Measurements from ENCODE around the gene PPARD.
"Not testable (repeated sequence)": the region's sequence is repeated elsewhere in the genome, so short reads cannot be mapped to it uniquely, and the experiment has no call there.

Gene PPARD

DNA sequence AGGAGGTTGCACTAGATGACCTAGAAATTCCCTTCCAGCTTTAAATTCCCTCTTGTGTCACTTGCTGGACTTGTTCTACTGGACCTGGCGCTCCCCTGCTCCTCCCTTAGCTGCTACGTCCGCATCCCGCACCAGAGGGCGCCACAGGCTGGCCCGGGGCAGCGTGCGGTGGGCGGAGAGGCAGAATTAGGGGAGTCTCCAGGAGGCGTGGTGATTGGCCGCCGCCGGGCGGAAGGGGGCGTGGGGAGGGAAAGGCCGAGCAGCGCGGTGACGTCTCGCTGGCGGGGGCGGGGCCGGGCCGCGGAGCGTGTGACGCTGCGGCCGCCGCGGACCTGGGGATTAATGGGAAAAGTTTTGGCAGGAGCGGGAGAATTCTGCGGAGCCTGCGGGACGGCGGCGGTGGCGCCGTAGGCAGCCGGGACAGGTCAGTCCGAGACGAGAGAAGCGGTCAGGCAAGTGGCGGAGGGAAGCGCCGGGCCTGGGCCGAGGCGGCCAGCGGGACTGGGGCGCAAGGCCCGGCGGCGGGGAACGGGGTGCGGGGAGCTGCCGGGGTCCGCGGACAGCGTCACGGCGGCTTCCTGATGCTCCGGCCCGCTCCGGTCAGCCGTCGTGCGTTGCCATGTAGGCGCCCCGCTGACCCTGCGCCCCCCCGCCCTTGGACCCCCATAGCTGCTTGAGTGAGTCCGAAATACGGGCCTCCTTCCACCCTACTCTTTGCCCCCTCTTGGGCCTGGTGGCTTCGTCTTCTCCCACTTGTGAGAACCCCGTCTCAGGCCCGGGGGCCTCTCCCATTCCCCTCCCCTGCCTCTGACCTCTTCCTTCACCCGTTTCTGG lies at the start of gene PPARD:
PPARD (plus strand) TSS at position 301 of the 834 bp plus-strand sequence. CDS start 68,530 bp downstream, outside the sequence.
- DNase-seq (ENCODE audit: low read depth in 1 of 2, low spot score in 1 of 2), result peak; percentile 96 to 97

- DNase-seq (ENCODE audit: low read depth in 1 of 2, low spot score in 1 of 2), result no peak
Observed at GRCh38 chr6:35293681-35294080, 48.7 kb upstream of the PPARD start.

DNA sequence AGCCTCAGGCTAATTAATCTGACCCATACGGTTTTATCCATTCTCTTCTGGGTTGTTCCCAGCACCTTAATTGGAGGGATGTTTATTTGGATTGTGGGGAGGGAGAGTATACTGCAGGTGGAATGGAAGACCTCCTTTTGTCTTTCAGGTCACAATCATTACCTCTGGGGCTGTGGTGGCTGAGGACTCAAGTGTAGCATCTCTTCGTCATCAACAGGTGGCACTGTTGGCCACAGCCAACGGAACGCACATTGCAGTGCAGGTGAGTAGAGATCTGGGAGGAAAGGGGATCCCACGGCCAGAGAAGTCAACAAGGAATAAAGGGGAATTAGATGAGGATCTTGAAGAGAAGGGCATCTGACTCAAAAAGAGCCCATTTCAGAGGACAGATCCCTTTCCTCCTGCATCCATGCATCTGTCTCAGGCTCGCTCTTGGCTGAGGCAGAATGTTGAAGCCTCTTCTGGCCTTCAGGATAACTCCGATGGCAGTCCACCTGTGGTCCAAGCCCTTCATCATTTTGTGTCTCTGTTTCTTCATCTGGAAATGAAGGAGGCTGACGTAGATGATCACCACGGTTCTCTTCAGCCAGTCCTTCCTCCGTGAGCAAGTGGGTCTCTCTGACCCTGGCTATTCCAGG lies 47.9 kb upstream of the PPARD start:
- no peak for DNase-seq (ENCODE audit: low read depth in 1 of 2, low spot score in 1 of 2)

- no peak for DNase-seq (ENCODE audit: low read depth in 1 of 2, low spot score in 1 of 2)
Observed at GRCh38 chr6:35295036-35295435, 47.3 kb upstream of the PPARD start.

GRCh38 chr6:35295521-35296315 lies 46.6 kb upstream of the PPARD start:
- DNase-seq (ENCODE audit: low read depth in 1 of 2, low spot score in 1 of 2), result no peak

DNA sequence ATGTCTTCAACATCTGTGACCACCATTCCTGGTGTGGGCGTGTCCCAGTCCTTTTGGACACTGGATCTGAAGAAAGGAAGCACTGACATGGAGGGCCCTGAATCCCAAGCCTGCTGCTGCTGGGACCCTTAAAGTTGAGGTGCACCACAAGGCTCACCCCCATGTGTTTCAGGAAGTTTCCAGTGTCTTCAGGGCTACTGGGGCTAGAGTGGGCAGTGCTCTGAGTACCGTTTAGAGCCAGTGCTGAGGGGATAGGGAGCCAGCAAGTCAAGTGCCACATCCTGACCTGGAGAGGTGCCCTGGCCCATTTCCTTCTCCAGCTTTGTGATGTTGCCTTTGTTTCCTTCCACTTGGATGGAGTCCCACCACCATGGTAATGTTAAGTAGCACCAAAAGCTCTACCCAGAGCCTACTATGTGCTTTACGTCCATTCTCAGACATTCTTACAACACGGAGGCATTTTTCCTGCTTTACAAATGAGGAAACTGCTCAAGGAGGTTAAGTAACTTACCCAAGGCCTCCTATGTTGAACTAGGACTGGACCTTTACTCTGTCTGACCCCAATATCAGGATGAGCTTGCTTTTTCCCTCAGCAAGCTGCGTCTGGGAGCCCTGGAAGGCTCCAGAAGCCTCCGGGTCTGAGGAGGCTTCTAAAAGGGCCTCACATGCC lies 45.3 kb upstream of the PPARD start:
- no peak for DNase-seq (ENCODE audit: low read depth in 1 of 2, low spot score in 1 of 2)

DNA sequence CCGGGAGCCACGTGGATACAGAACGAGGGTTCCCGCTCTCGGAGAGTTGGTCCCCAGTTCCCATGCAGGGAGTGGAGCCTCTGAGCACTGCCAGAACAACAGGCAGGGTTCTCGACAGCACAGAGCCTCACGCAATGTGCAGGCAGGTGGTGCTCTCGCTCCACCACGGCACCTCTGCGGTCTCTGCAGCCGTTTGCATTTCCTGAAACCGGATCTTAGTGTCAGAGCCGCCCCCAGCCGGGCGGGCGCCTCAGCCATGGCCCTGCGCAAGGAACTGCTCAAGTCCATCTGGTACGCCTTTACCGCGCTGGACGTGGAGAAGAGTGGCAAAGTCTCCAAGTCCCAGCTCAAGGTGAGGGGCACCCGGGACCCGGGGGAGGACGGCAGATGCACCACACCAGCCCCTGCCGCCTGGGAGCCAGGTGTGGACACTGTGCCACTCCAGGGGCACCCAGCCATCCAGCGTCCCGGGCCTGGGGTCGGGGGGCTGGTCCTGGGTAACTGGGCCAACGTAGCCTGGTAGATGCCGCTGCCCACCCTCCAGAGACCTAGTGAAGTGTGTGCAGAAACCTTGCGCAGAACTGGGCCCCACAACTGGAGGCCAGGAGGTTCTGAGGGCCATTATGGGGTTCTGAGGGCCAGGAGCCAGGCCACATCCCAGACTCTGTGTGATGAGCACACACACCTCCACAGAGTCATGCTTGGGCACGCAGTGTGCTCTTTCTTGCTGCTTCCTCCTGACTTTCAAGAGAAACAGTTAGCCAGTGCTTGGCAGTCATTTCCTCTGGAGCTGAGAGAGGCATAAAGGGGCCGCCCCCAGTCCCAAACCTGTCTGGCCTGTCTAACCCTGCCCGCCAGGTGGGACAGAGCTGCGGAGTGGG lies 44.5 kb upstream of the PPARD start, which contains the start of gene DEF6:
DEF6 (plus strand) TSS at position 218 of the 881 bp plus-strand sequence; CDS start at position 257, 39 bp downstream.
- peak; percentile 73 to 85 for DNase-seq (ENCODE audit: low read depth in 1 of 2, low spot score in 1 of 2)

- DNase-seq (ENCODE audit: low read depth in 1 of 2, low spot score in 1 of 2), result no peak
Observed at GRCh38 chr6:35298625-35299140, 43.7 kb upstream of the PPARD start.

- no peak for DNase-seq (ENCODE audit: low read depth in 1 of 2, low spot score in 1 of 2)
Observed at GRCh38 chr6:35299674-35300073, 42.7 kb upstream of the PPARD start.

DNA sequence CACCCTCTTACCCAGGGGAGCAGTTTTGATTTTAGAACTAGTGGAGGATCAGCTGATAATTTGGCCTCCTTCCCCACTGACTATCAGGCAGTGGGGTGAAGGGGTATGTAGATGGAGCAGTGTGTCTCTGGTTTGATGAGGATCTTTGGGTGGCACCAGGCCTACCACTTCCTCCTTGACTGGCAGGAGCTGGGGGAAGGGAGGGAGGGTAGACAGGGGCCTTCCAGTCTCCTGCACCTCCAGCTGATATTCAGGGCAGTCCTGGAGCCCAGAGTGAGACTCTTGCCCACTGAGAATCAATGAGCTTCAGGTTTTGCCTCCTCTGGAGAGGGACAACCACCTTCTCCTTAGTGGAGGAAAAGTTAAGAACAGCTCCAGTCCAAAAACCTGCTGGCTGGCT lies 41.5 kb upstream of the PPARD start:
- DNase-seq (ENCODE audit: low read depth in 1 of 2, low spot score in 1 of 2), result no peak

DNA sequence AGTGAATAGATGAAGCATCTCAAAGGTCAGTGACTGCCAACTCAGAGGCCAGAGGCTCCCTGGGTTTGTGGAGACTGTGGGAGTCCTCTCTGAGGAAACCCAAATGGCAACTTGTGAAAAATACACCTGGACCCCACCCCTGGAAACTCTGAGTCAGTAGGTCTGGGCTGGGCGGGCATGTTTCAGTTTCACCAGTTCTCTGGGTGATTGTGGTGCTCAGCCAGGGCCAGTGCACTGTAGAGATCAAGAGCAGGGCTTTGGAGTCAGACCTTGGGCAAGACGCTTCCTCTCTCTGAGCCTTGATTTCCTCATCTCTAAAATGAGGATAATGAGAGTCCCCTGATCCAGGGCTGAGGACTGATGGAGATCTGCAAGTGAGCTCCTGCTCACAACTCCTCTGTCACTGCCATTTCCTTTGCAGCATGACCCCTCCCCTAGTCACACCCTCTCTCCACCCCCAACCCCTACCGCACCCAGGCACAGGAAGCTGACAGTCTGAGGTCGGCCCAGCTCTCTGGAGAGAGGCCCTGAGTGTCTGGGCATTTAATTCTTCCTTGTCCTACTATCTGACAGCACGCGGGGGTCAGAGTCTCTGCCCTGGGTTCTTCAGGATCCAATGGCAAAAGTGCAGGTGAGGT lies 39.6 kb upstream of the PPARD start:
- peak; percentile 69 to 88 for DNase-seq (ENCODE audit: low read depth in 1 of 2, low spot score in 1 of 2)

DNA sequence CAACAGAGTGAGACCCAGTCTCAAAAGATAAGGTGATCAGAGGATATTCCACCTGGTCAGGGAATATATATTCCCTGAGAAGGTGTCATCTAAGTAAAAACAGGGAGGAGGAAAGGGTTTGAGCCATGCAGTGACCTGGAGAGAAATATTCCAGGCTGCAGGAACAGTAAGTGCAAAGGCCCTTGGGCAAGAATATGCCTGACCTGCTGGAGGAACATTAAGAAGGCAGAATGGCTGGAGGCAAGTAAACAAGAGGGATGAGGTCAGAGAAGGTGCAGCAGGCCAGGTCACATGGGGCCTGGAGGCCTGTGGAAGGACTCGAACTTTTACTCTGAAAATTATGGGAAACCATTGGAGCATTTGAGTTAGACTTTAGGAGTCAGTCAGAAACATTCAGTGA lies 38.1 kb upstream of the PPARD start:
- DNase-seq (ENCODE audit: low read depth in 1 of 2, low spot score in 1 of 2), result no peak

- DNase-seq (ENCODE audit: low read depth in 1 of 2, low spot score in 1 of 2), result no peak
Observed at GRCh38 chr6:35305117-35305516, 37.2 kb upstream of the PPARD start.

- DNase-seq (ENCODE audit: low read depth in 1 of 2, low spot score in 1 of 2), result not testable (repeated sequence)
Observed at GRCh38 chr6:35307138-35307537, 35.2 kb upstream of the PPARD start.

DNA sequence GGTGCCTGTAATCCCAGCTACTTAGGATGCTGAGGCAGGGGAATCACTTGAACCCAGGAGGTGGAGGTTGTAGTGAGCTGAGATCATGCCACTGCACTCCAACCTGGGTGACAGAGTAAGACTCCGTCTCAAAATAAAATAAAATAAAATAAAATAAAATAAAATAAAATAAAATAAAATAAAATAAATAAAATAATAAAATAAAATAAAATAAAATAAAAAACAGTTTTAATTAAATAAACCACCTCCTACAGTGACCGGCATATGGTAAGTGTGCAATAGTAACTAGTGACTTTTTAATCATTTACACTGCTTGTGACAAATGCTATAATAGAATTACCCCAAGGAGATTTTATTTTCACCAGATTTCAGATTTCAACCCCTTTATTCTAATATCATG lies 33.8 kb upstream of the PPARD start:
- not testable (repeated sequence) for DNase-seq (ENCODE audit: low read depth in 1 of 2, low spot score in 1 of 2)

GRCh38 chr6:35309611-35310264 lies 32.6 kb upstream of the PPARD start:
- DNase-seq (ENCODE audit: low read depth in 1 of 2, low spot score in 1 of 2), result no peak

DNA sequence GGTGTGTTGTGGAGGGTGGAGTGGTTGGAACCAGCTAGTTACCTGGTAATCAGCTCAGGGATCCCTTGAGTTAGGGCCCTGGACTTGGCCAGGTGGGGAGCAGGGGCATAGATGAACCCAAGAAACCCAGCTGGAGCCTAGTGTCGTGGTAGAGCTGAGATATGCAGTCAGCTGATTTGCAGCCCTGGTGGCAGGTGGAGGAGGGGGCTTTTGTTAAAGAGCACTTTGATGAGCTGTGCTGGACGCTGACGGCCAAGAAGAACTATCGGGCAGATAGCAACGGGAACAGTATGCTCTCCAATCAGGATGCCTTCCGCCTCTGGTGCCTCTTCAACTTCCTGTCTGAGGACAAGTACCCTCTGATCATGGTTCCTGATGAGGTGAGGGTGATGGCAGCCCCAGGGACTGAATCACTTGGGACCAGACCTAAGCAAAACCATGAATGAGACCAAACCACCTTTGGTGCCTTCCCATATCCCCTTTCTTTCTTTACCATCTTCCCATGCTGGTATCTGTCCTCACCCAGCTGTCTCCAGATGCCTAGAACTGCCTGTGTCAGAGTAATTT lies 32.0 kb upstream of the PPARD start:
- DNase-seq (ENCODE audit: low read depth in 1 of 2, low spot score in 1 of 2), result no peak

DNA sequence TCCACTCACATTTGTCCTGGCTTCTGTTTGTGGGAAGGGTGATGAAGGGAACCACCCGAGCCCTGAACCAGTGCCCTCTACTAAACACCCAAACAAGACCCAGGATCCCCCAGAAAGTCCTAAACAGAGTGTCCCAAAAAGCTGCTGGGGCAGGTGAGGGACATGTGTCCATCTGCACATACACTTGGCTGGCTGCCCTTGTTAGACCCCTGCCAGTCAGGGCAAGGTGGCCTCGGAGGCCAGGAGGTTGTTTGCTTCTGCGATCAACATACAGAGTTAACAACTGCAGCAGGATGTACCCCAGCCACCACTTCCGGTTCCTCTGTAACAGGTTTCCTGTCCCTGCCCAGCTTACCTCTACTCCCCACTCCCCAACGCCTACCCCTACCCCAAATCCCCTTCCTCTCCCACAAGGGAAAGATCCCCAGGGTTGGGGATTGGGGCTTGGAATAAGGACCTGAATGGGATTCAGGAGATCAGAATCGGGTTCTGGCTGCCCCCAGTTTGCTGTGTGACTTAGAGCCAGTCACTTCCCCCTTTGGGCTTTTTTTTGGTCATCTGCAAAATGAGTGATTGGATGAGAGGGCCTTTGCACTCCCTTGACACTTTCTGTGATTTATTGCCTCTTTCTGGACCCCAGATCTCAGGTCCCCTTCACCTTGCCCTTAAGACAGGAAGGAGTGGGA lies 30.8 kb upstream of the PPARD start:
- peak in 1 of 2 donors; percentile 30 for DNase-seq (ENCODE audit: low read depth in 1 of 2, low spot score in 1 of 2)

Measured in activated CD4-positive, alpha-beta T cell treated with anti-CD3 and anti-CD28 coated beads, Interleukin-2, amount 50 U/mL, for 24 hours (primary cell).